Omental fat pad (tissue), 4 donors: Measurements from ENCODE around the gene UMODL1. TPM values are rescaled to one million over a fixed set of nuclear protein-coding genes. Genes with fewer than 3 reads are reported as not detected.

Source experiments
- ATAC-seq: fragments of 150-250 bp; one replicate; pipeline ENCODE4 v1.9.1; 2016; ENCODE audit warnings: mild to moderate bottlenecking, moderate library complexity; ENCODE audit not compliant: low FRiP score
- DNase-seq: peaks from one replicate; pipeline ENCODE4 v3.0.0-alpha.2; 2019; ENCODE audit warnings: low spot score
- CTCF ChIP-seq, 3 donors: fragments of 450-650 bp; IDR thresholded peaks; one replicate each; pipeline ENCODE4 v1.5.1; 2016 to 2017; ENCODE audit warnings: antibody characterized with exemption in 3 of 3, mild to moderate bottlenecking in 3 of 3, moderate library complexity in 2 of 3
- total RNA-seq, 4 donors: library from RNA; depleted of rRNA; stranded (reverse); fragments of >200 nt; gene quantifications; one replicate each; pipeline ENCODE4 v1.1.0, GENCODE V29; 2016

The UMODL1 gene
- not detected for total RNA-seq

GRCh38 chr21:42071146-42071737, at the start of gene UMODL1:
UMODL1 (plus strand) TSS chr21:42071317; CDS start chr21:42071317, 0 bp downstream.
- no peak for DNase-seq
- ATAC-seq = no peak
- TF ChIP-seq CTCF (IDR thresholded peaks at IDR 0.05) = no peak

GRCh38 chr21:42021371-42022090, 49.6 kb upstream of the UMODL1 start:
- no peak for DNase-seq
- TF ChIP-seq CTCF (IDR thresholded peaks at IDR 0.05) = no peak
- ATAC-seq = no peak

- ATAC-seq (no peak), DNase-seq (no peak)
- no peak for TF ChIP-seq CTCF (IDR thresholded peaks at IDR 0.05)
These were observed 49.1 kb upstream of the UMODL1 start for GRCh38 chr21:42022091-42022430.

- no peak for TF ChIP-seq CTCF (IDR thresholded peaks at IDR 0.05)
- DNase-seq = no peak
- no peak for ATAC-seq
These were observed 48.2 kb upstream of the UMODL1 start for GRCh38 chr21:42022906-42023305.

GRCh38 chr21:42025376-42026081, 45.6 kb upstream of the UMODL1 start:
- DNase-seq (no peak), ATAC-seq (no peak)

GRCh38 chr21:42026082-42026435, 45.1 kb upstream of the UMODL1 start:
- ATAC-seq (no peak), DNase-seq (no peak)
- TF ChIP-seq CTCF (IDR thresholded peaks at IDR 0.05) = no peak

More at GRCh38 chr21:42025376-42026081, 45.6 kb upstream of the UMODL1 start:
- TF ChIP-seq CTCF (IDR thresholded peaks at IDR 0.05) = no peak
